HepG2 (cell line): ENCODE measurements around the gene LNPK. TPM values are rescaled to one million over a fixed set of nuclear protein-coding genes. Genes with fewer than 3 reads are reported as not detected.

ENCODE experiments used
- HOXA7 ChIP-seq: sonication (generic); formaldehyde crosslinking; IDR thresholded peaks from 2 replicates; pipeline ENCODE4 v1.8.1; 2022; ENCODE audit warnings: mild to moderate bottlenecking, missing genetic modification reagents, moderate library complexity
- polyA plus RNA-seq, 8 experiments: library from polyadenylated mRNA; depleted of rRNA in 3 of 8; stranded (reverse) in 7 of 8; unstranded in 1 of 8; fragments of >200 nt; fragmentation: Illumina TruSeq in 4 of 8; extraction: Trizol in 4 of 8; gene quantifications; 2 replicates each; pipeline versions ENCODE4 v1.2.1 to v1.2.3, GENCODE V29; 2011 to 2016; ENCODE audit warnings: low read depth in 4 of 8, missing spikeins in 1 of 8, mixed read lengths in 1 of 8; ENCODE audit not compliant: insufficient read depth in 1 of 8
- total RNA-seq, 5 experiments: library from RNA; depleted of rRNA; stranded (reverse); fragments of >200 nt; fragmentation: Illumina TruSeq; extraction: Trizol; gene quantifications; 2 replicates each; pipeline ENCODE4 v1.2.3, GENCODE V29; 2016; ENCODE audit warnings: low read depth in 1 of 5
- TF ChIP-seq, protein P1 (sequence below): fragments of 450-650 bp; IDR thresholded peaks from 2 replicates; pipeline ENCODE4 v1.6.1; 2017; ENCODE audit warnings: mild to moderate bottlenecking
- TF ChIP-seq, protein P2 (sequence below): sonication (generic); formaldehyde crosslinking; IDR thresholded peaks from 2 replicates; pipeline ENCODE4 v1.9.0; 2021; ENCODE audit warnings: mild to moderate bottlenecking, missing genetic modification reagents

LNPK gene
- total and polyA plus RNA-seq, 2 of the 13 experiments (the other 11 are each of a cell fraction or from before 2014, with no cell fraction given) = 25.4 to 26.1 TPM

DNA sequence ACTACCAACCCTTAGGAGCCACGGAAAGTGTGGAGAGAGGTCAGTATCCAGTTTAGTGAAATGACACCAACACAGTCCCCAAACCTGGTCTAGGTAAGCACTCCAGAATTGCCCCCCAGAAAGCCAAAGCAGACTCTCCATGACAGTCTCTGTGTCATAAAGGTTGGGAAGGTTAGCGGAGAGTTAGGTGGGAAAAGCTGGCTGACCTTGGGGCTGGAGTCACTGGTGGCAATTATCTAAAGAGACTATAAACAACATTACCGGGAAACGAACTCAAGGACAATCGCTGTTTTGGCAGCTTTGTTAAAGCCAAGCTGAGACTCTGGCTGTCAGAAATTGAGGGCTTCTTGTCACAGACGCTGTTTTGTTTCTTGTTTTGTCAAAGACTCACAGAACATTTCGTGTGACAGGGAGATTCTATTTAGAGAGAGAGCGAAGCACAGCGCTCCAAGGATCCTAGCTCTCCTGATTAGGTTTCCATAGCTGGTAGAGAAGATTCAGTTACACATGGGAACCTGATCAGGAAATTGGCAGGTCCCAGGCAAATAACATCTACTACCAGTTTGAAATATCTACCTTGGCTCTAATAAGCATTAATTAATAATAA, 111.3 kb downstream of the LNPK start (continued):
- TF ChIP-seq, protein P1, sequence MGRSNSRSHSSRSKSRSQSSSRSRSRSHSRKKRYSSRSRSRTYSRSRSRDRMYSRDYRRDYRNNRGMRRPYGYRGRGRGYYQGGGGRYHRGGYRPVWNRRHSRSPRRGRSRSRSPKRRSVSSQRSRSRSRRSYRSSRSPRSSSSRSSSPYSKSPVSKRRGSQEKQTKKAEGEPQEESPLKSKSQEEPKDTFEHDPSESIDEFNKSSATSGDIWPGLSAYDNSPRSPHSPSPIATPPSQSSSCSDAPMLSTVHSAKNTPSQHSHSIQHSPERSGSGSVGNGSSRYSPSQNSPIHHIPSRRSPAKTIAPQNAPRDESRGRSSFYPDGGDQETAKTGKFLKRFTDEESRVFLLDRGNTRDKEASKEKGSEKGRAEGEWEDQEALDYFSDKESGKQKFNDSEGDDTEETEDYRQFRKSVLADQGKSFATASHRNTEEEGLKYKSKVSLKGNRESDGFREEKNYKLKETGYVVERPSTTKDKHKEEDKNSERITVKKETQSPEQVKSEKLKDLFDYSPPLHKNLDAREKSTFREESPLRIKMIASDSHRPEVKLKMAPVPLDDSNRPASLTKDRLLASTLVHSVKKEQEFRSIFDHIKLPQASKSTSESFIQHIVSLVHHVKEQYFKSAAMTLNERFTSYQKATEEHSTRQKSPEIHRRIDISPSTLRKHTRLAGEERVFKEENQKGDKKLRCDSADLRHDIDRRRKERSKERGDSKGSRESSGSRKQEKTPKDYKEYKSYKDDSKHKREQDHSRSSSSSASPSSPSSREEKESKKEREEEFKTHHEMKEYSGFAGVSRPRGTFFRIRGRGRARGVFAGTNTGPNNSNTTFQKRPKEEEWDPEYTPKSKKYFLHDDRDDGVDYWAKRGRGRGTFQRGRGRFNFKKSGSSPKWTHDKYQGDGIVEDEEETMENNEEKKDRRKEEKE = no peak
- TF ChIP-seq, protein P2, sequence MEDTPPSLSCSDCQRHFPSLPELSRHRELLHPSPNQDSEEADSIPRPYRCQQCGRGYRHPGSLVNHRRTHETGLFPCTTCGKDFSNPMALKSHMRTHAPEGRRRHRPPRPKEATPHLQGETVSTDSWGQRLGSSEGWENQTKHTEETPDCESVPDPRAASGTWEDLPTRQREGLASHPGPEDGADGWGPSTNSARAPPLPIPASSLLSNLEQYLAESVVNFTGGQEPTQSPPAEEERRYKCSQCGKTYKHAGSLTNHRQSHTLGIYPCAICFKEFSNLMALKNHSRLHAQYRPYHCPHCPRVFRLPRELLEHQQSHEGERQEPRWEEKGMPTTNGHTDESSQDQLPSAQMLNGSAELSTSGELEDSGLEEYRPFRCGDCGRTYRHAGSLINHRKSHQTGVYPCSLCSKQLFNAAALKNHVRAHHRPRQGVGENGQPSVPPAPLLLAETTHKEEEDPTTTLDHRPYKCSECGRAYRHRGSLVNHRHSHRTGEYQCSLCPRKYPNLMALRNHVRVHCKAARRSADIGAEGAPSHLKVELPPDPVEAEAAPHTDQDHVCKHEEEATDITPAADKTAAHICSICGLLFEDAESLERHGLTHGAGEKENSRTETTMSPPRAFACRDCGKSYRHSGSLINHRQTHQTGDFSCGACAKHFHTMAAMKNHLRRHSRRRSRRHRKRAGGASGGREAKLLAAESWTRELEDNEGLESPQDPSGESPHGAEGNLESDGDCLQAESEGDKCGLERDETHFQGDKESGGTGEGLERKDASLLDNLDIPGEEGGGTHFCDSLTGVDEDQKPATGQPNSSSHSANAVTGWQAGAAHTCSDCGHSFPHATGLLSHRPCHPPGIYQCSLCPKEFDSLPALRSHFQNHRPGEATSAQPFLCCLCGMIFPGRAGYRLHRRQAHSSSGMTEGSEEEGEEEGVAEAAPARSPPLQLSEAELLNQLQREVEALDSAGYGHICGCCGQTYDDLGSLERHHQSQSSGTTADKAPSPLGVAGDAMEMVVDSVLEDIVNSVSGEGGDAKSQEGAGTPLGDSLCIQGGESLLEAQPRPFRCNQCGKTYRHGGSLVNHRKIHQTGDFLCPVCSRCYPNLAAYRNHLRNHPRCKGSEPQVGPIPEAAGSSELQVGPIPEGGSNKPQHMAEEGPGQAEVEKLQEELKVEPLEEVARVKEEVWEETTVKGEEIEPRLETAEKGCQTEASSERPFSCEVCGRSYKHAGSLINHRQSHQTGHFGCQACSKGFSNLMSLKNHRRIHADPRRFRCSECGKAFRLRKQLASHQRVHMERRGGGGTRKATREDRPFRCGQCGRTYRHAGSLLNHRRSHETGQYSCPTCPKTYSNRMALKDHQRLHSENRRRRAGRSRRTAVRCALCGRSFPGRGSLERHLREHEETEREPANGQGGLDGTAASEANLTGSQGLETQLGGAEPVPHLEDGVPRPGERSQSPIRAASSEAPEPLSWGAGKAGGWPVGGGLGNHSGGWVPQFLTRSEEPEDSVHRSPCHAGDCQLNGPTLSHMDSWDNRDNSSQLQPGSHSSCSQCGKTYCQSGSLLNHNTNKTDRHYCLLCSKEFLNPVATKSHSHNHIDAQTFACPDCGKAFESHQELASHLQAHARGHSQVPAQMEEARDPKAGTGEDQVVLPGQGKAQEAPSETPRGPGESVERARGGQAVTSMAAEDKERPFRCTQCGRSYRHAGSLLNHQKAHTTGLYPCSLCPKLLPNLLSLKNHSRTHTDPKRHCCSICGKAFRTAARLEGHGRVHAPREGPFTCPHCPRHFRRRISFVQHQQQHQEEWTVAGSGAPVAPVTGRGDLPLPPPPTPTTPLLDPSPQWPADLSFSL (CRISPR knock-in tag) = no peak
- TF ChIP-seq HOXA7 (CRISPR knock-in tag) = no peak
